GM18498 (cell line): Measurements from ENCODE around the gene PRMT3.
A peak's percentile ranks its signal among the peaks of the same experiment; 100 is the strongest.
"Not testable (repeated sequence)": the region's sequence is repeated elsewhere in the genome, so short reads cannot be mapped to it uniquely, and the experiment has no call there.

Source experiments
- ATAC-seq: cut with Tn5 transposase; IDR thresholded peaks from one replicate; pipeline ENCODE4 v1.9.1; 2021; ENCODE audit warnings: mild to moderate bottlenecking, moderate library complexity; ENCODE audit not compliant: unreplicated experiment

PRMT3 gene

DNA sequence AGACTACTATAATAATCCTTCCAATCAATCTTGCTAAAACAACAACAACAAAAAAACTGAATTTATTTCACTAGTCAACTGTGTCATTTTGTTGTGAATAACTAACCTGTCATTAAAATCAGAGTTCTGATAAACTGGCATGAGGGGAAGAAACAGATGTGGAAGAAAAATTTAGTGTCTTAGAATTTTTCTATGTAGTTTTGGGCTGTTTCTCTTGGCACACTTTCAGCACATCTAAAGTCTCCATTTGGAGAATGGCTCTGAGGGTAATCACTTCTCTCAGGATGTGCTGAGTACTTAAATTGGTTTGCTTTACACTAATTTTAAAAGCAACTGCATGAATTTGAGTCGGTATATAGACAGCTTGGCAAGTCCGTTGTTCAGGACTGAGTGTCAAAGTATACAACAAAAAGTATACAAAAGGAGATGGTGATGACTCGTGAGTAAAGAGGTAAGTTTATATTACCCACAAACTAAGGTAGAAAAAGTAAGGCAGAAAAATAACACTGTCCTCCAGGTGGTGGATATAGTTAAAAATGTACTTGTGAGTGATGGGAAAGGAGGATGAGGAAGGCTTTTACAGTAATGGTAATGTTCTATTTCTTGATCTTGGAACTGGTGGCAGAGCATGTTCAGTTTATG is 13.8 kb upstream of the PRMT3 start:
- ATAC-seq = no peak

DNA sequence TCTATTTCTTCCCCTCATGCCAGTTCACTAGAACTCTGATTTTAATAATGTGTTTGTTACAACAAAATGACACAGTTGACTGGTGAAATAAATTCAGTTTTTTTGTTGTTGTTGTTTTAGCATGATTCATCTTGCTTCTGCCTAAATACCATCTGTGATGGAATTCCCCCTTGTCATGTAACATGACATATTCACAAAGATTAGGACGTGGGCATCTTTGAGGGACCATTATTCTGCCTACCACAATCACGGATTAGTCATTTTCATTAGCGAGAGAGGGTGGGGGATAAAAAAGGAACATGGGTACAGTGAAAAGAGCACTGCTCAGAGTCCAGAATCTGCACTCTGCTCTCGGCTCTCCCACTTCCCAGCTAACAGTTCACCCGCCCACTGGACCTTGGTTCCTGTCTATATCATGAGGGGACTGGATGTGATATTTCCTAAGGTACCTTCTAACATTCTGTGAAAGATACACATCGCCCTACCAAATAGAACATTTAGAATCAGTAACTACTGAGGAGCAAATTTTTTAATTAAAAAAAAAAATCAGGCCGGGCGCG is 12.7 kb upstream of the PRMT3 start:
- ATAC-seq = no peak

DNA sequence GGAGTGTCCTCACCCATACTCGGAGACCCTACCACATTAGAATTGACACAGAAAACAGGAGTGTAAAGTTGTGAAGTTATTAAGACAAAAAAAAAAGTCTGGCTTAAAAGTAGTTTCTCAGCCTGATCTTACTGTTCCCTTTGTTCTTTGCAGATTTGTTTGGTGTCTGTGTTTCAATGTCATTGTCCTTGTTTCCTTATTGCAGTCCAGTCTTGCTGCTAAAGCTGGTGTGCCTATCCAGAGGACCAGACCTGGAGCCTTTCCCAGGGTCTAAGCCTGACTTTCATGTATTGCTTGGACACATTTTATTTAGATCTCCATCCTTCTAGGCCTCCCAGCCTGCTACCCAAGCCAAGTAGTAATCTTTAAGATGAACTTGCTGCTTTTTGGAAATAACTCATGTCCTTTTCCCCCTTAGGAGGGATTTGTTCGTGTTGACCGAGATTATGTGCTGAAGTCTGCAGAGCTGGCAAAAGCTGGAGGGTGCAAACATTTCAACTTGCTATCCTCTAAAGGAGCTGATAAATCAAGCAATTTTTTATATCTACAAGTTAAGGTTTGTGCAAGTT is 11.3 kb upstream of the PRMT3 start:
- no peak for ATAC-seq

DNA sequence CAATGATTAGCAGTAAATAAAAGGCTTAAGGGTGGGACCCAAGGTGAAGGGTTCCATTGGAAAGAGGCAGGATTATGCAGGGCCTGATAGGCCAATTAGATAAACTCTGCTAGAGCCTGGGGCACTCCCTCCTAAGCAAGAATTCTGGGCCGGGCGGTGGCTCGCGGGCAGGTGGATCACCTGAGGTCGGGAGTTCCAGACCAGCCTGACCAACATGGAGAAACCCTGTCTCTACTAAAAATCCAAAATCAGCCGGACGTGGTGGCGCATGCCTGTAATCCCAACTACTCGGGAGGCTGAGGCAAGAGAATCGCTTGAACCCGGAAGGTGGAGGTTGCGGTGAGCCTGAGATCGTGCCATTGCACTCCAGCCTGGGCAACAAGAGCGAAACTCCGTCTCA is 1.5 kb upstream of the PRMT3 start:
- not testable (repeated sequence) for ATAC-seq

DNA sequence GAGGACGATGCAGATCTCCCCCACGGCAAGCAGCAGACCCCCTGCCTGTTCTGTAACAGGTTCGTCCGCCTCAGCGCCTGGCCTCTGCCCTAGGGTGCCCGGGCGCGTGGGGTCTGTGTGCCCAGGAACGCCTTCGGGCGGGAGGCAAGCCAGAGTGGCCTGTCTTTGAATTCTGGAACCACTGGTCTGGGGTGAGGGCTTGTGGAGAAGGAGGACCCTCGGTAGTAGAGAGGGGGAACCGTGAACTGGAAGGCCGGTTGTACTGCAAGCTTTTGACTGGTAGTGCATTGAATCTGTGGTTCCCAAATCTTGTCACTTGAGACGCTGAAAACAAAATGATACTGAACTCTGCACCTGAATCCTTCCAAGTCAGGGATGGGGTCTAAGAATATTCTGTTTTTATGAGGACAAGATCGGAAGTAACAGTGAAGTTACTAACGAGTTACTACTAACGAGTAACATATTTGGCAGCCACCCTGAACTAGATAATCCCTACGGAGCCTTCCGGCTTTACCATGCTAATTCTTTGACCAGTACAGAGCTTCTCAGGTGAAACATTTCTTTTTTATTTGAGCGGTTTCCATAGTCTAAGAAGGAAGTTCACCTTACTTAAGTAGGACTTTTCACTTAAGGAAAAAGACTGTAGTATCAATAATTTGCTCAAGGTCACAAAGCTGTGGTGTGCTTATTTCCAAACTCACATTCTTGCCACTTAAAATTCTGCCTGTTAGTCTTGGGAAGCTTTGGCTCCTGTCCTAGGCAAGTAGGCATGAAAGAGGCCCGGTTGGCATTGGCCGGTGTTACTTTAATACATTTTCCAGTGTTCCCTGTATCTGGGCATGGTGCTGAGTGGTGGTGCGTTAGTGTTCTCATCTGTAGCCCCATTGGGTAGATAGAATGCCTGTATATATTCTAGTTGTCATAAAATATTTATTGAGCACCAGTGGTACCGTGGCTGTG is 860 bp downstream of the PRMT3 start:
- peak; percentile 18 for ATAC-seq

DNA sequence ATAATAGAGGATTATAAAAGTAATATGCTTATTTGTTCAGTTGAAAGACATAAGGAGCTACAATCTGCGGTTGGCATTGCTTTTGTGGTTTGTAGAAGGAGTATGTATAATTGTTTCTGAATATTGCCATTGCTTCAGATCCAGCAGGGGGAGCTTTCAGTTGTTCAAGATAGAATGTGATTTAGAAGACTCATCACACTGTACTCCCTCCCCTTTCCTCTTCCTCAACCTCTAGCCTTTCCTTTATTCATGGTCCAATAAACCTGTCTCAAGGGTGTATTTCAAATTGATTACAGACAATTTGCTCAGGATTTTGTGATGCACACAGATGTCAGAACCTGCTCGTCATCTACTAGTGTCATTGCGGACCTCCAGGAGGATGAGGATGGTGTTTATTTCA is 9.8 kb downstream of the PRMT3 start:
- peak; percentile 85 for ATAC-seq

DNA sequence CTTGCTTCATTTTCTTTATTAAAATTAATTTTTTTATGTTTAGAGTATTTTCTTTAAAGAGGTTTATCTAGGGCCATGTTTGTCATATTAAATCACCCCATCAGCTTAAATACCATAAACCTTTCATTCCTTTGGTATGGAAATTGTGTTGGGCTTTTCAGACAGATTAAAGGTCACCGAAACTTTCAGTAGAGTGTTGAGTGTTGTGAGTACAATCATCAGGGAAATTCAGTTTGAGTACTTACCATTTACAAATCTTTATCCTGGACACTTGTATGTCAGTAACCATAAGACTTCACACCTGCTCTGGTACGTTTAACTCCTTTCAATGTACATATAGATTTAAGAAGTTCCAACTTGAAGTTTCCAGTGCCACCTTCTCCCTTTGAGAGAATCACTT is 12.0 kb downstream of the PRMT3 start:
- no peak for ATAC-seq

DNA sequence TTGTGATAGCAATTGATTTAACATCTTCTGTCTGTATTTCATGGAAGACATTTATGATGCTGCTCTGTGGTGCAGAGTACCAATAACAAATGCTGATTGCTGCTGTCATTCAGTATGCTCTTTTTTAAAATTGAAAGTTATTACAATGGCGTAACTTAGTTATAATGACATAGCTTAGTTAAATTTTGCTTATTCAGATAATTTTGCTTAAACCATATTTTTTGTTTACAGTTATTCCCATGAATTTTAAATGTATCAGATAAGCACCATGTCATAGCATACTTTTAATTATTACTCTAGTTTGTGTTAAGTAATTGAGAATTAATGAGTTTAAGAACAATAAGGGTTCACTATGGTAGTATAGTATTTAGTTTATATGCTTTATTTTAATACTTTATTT is 15.5 kb downstream of the PRMT3 start:
- ATAC-seq = no peak

DNA sequence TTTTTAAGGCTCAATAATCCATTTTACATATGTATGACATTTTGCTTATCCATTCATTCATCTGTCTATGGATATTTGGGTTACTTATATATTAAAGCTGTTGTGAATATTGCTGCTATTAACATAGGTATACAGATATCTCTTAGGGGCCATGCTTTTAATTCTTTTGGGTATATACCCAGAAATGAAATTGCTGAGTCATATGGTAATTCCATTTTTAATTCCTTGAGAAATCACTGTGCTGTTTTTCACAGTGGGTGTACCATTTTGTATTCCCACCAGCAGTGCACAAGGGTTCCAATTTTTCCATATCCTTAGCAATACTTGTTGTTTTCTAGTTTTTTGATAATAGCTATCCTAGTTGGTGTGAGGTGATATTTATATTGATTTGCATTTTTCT is 19.0 kb downstream of the PRMT3 start:
- ATAC-seq = no peak

DNA sequence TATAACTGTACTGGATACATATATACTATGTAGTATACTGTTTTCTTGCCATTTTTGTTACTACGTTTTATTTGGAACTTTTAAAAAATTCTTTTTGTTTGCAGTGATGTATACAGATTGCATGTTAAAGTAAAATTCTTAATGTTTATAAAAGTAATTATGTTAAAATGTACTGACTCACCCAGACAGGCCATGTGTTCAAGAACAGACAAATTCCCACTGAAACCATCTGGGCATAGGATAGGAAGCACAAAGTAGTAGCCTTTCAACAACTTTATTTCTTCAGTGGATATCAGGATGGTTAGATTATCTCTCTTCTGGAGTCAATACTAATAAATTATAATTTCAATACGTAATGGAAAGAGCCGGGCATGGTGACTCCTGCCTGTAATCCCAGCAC is 19.8 kb downstream of the PRMT3 start:
- ATAC-seq = no peak

DNA sequence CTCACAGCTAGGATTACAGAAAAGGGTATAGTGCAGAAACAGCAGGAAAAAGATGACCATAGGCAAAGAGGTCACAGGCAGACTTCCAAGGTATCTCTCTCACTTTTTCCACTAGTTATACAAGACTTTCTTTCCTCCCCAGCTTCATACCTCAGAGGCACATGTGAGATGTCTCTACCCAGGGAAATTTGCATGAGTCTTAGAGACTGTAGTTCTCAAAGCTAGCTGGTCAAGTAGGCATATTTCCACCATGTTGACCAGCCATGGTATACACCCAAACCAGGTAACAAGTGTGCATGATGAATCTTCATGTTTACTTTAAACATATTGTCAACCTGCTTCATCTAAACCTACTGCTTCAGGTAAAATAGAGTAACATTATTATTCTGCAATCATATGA is 27.9 kb downstream of the PRMT3 start:
- ATAC-seq = no peak

DNA sequence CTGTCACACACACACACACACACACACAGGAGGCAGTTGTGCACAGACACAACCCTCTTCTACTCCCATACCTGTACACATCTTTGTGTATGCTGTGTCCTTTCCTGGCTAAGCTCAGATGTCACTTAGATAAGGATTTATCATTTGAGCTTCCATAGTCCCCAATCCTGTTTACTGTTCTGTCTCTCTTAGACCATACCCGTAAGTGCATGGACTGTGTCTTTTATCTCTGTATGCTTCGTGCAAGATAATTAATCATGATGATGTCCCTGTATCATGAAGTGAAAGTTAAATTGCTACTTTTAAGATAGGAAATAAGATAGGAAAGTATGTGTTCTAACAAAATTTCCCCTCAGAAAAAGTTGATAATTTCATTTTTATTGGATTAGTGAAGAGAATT is 30.3 kb downstream of the PRMT3 start:
- no peak for ATAC-seq

DNA sequence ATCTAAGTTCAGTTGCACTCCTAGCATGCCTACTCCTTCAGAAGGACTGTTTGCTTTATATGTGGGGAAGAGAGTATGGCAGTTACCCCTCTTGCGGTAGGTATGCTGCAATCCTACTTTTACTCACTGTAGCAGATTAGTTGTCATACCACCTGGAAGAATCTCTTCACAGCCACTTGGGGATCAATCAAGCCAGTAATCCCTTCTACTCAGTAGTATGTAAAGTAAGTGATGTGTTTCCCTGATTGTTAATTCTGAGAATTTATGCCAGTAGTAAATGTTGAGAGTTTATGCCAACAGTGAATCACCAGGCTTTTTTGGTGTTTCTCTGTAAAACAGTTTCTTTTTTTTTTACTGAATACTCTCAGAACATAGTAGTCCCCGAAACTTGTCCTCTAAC is 34.4 kb downstream of the PRMT3 start:
- no peak for ATAC-seq

DNA sequence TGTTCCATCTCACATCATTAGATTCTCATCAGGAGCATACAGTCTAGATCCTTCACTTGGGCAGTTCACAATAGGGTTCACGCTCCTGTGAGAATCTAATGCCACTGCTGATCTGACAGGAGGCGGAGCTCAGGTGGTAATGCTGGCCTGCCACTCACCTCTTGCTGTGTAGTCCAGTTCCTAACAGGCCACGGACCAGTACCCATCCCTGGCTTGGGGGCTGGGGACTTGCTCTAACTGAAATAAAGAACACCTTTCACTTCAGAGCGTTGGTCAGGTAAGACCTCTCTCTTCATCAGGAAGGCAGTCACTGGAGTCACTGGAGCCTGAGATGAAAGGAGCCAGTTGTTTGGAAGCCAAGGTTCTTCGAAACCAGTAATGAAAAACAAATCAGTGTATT is 41.7 kb downstream of the PRMT3 start:
- no peak for ATAC-seq

DNA sequence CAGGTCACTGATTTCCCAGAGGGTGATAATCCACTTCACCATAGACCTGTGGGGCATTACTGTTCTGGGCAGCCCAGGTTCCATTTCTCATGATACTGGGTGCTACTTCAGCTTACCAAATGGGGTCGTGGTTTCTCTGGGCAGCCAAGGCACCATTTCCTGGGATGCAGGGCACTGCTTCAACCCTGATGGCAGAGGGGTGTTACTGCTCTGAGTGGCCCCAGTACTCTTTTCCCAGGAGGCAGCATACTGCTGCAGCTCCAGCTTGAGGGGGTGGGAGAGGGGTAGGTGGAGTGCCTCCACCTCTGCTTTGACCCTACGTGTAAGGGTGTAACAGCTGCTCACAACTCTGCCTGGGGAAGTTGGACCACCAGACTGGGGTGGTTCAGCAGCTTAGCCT is 51.1 kb downstream of the PRMT3 start:
- ATAC-seq = no peak

DNA sequence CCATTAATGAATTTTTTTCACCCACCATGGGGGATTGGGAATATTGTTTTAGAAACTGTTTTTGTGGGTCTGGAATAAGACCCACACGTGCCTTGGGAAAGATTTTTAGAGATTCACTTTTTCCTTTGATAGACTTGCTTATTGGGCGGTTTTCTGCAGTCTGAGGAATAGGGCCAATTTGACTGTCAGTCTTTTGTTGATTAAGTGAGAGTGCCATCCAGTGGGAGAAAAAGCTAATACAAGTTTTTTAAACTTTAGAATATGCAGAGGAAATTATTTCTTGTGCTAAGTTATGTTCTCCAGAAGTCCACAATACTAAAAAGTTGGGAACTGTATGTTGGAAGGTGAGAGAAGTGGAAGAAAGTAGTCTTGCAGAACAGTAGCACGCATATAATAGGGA is 56.1 kb downstream of the PRMT3 start:
- no peak for ATAC-seq

DNA sequence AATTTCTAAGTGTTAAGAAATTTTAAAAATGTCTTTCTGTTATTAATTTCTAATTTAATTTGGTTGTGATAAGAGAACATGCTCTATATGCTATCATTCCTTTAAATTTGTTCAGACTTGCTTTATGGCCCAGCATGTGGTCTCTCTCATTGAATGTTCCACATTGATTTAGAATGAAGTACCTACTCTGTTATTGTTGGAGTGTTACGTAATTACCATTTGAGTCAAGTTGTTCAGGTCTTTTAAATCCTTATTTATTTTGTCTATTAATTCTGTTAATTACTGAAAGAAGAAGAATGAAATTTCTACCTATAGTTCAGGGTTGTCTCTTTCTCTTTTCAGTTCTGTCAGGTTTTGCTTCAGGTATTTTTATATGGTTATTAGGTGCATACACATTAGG is 57.0 kb downstream of the PRMT3 start:
- no peak for ATAC-seq

DNA sequence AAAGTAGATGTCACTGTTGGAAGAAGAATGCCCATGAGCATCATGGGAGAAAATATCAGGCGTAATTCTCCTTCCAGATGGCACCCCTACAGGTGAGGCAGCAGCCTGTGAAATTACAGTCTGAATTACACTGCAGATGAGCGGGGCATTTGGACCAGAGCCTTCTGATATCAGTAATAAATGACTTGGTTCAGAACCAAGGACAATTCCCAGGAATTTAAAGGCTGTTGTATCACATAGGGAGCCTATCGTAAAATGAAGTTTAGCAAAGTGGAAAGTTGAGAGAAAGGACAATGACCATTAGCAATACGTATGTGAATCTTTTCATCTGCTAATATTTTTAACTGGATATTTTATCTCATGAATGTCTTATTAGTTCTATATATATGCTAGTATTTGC is 61.3 kb downstream of the PRMT3 start:
- no peak for ATAC-seq

DNA sequence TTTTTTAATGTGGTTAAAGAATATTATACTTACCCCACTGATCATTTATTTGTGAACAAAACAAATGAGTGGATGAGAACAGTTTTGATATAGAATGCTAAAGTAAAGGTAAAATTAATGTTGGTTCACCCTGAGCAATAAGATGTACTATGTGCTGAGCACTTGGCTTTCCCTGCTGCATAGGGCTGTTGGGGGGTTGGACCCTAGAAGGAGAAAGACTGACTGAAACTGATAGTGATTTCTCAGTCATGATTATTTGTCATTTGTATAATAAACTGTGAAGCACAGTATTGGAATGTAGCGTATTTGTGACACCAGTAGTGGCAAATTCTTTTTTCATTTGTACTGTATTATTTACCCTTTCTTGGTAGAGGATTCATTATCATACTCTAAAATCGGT is 63.3 kb downstream of the PRMT3 start:
- ATAC-seq = no peak

DNA sequence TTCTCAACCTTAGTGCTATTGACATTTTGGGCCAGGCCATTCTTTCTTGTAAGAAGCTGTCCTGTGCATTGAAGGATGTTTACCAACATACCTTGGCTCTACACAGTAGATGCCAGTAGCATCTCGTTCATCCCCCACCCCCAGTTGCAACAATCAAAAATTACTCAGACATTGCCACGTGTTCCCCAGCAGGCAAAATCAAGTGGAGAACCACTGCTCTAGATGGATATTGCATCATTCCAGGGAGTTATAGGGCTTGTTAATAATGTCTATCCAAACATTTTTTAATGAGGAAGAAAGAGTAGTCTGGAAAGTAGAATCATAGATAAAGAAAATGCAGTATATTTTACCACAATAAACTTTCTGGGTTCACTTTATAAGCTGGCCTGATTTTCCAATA is 64.1 kb downstream of the PRMT3 start:
- no peak for ATAC-seq

DNA sequence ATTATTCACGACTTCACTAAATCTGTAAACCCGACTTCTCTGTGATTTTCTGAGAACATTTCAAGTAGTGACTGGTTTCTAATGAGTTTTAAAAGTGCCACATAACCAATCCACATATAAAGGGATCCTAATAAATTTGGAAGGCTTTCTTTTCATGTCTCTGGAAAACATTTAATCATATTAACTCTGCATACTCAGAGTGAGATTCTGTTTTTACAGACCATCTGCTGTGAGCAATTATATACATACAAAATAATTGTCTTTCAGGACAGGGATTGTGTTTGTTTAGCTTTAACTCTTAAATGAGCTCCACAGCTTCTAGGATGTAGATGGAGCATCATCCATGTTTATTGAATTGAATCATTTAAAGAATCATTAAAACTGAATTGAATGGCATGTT is 65.1 kb downstream of the PRMT3 start:
- no peak for ATAC-seq
